ENCODE measurements around the gene EMX1. TPM values are rescaled to one million over a fixed set of nuclear protein-coding genes. Genes with fewer than 3 reads are reported as not detected.

The EMX1 gene
- 0.16 TPM in 1 of 2 replicates, not detected in the other for total RNA-seq

GRCh38 chr2:72917138-72917876 lies at the start of gene EMX1:
EMX1 (plus strand) TSS chr2:72917519; CDS start chr2:72917853, 334 bp downstream.

DNA sequence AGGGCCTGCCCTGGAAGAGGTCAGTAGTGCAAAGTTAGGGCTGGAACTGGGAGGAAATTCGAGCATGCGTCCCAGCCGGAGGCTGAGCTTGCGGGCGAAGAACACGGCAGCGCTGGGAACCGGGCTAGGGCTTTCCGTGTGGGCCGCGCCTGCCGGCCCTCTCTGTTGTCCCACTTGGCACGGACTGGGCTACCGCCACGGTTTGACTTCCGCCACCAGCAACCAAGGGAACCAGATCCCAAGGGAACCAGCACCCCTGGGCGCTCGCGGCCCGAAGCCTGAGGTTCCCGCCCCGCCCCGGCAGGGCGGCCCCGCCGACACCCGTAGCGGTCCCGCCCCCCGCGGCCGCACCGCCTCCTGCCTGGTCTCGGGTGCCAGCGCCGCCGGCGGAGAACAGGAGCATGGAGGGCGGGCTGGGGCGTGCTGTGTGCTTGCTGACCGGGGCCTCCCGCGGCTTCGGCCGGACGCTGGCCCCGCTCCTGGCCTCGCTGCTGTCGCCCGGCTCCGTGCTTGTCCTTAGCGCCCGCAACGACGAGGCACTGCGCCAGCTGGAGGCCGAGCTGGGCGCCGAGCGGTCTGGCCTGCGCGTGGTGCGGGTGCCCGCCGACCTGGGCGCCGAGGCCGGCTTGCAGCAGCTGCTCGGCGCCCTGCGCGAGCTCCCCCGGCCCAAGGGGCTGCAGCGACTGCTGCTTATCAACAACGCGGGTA lies 30.1 kb upstream of the EMX1 start, which contains the start of gene SPR:
TSS of gene SPR (plus strand) at position 377 of the 708 bp plus-strand sequence. CDS start at position 402, 25 bp downstream.

Other genes with a start within 250 kb of the EMX1 start
- gene EXOC6B, start 91.5 kb upstream of the EMX1 start, total RNA-seq, result 20.8 and 21.6 TPM in 2 replicates
- 27.9 and 31.2 TPM in 2 replicates for gene SPR, start 30.1 kb upstream of the EMX1 start, total RNA-seq
- gene SFXN5, start 154.2 kb downstream of the EMX1 start, total RNA-seq, result 9.6 and 10.0 TPM in 2 replicates
- gene RAB11FIP5, start 195.4 kb downstream of the EMX1 start, total RNA-seq, result 19.9 and 25.8 TPM in 2 replicates

Data from bronchial smooth muscle cell (primary cell).